H1 (cell line): ENCODE results near the gene CD244. TPM values are rescaled to one million over a fixed set of nuclear protein-coding genes. Genes with fewer than 3 reads are reported as not detected.

Experiments used
- CTCF ChIA-PET: fragments of 300-600 bp; sonication (Branson Sonifier 250); formaldehyde crosslinking; loops from one replicate; lab custom pipeline; 2021; ENCODE audit not compliant: partially characterized antibody; lab: Charles Lee
- POLR2A ChIA-PET: fragments of 300-600 bp; sonication (Branson Sonifier 250); formaldehyde crosslinking; loops from one replicate; lab custom pipeline; 2021; ENCODE audit warnings: inconsistent platforms; ENCODE audit not compliant: partially characterized antibody; lab: Charles Lee
- DNase-seq, 2 experiments: peaks; one replicate each; pipeline versions ENCODE4 v3.0.0 to v3.0.0-alpha.2; 2010 to 2022; ENCODE audit warnings: low spot score in 2 of 2, low read depth in 1 of 2, mixed read lengths in 1 of 2
- FAIRE-seq: peaks from 2 replicates; lab custom pipeline; 2011; peaks lifted over from hg19 to GRCh38; lab: Jason Lieb, UNC
- H2AFZ ChIP-seq: 2 replicates; pipeline ENCODE4 v1.8.1; 2012; ENCODE audit warnings: low read length, inconsistent platforms
- H2AK5ac ChIP-seq: 2 replicates; pipeline ENCODE4 v1.6.1; 2013; ENCODE audit warnings: low read depth, low read length
- H2BK120ac ChIP-seq: replicated peaks from 2 replicates; pipeline ENCODE3; 2013; ENCODE audit warnings: low read depth, low read length, inconsistent platforms
- H2BK12ac ChIP-seq: 2 replicates; pipeline ENCODE4 v1.6.1; 2013; ENCODE audit warnings: low read depth, low read length
- H2BK15ac ChIP-seq: 2 replicates; pipeline ENCODE4 v1.6.1; 2013; ENCODE audit warnings: low read length
- H2BK20ac ChIP-seq: 2 replicates; pipeline ENCODE4 v1.6.1; 2013; ENCODE audit warnings: low read length
- H2BK5ac ChIP-seq: 2 replicates; pipeline ENCODE4 v1.6.1; 2013; ENCODE audit warnings: low read depth, low read length
- H3K14ac ChIP-seq: 2 replicates; pipeline ENCODE4 v1.6.1; 2013; ENCODE audit warnings: inconsistent platforms; ENCODE audit not compliant: insufficient read length
- H3K18ac ChIP-seq: 2 replicates; pipeline ENCODE4 v1.6.1; 2013; ENCODE audit warnings: low read length; ENCODE audit errors: extremely low read depth
- H3K23ac ChIP-seq: 2 replicates; pipeline ENCODE4 v1.6.1; 2013; ENCODE audit warnings: inconsistent platforms; ENCODE audit not compliant: insufficient read length
- H3K23me2 ChIP-seq: 2 replicates; pipeline ENCODE4 v1.6.1; 2013; ENCODE audit warnings: low read depth, low read length
- H3K27ac ChIP-seq: 2 replicates; pipeline ENCODE4 v1.6.1; 2011; ENCODE audit warnings: low read depth, low read length, inconsistent platforms
- H3K27me3 ChIP-seq, 4 experiments: replicated peaks in 1 of 4; 1 replicate in 1 of 4; 2 replicates in 3 of 4; pipeline versions ENCODE4 v1.6.1 to v1.8.1; 2011 to 2013; ENCODE audit warnings: low read length in 3 of 4, mild to moderate bottlenecking in 3 of 4, inconsistent platforms in 2 of 4, mixed read lengths in 2 of 4, moderate library complexity in 1 of 4; ENCODE audit not compliant: control insufficient read depth in 3 of 4, insufficient read depth in 3 of 4; ENCODE audit errors: extremely low read depth in 1 of 4
- H3K36me3 ChIP-seq, 4 experiments: 2 replicates each; pipeline versions ENCODE4 v1.6.1 to v1.8.1; 2011 to 2013; ENCODE audit warnings: mild to moderate bottlenecking in 4 of 4, low read length in 3 of 4, moderate library complexity in 2 of 4, control low read depth in 1 of 4, inconsistent platforms in 1 of 4; ENCODE audit not compliant: insufficient read depth in 4 of 4, control insufficient read depth in 2 of 4
- H3K4ac ChIP-seq: replicated peaks from 2 replicates; pipeline ENCODE3; 2013; ENCODE audit warnings: low read length, low read depth, mixed read lengths, inconsistent platforms; ENCODE audit not compliant: insufficient read length
- H3K4me1 ChIP-seq, 4 experiments: replicated peaks in 1 of 4; 1 replicate in 1 of 4; 2 replicates in 3 of 4; pipeline versions ENCODE4 v1.6.1 to v1.8.1; 2011 to 2013; ENCODE audit warnings: low read length in 3 of 4, inconsistent platforms in 2 of 4, mixed read lengths in 1 of 4; ENCODE audit not compliant: insufficient read depth in 4 of 4, control insufficient read depth in 3 of 4
- H3K4me2 ChIP-seq, 2 experiments: 2 replicates each; pipeline versions ENCODE4 v1.6.1 to v1.8.1; 2011 to 2013; ENCODE audit warnings: low read depth in 2 of 2, low read length in 2 of 2, control low read depth in 1 of 2, inconsistent platforms in 1 of 2, mild to moderate bottlenecking in 1 of 2; ENCODE audit not compliant: insufficient read depth in 1 of 2
- H3K4me3 ChIP-seq, 4 experiments: fragments of 200-600, 300-600 bp in 1 of 4; sonication (generic), shearing (Covaris generic), sonication (Bioruptor Twin) in 1 of 4; 2 replicates each; pipeline versions ENCODE4 v1.5.1 to v1.8.1; 2011 to 2016; ENCODE audit warnings: low read length in 4 of 4, low read depth in 3 of 4, control low read depth in 2 of 4, inconsistent platforms in 2 of 4, mild to moderate bottlenecking in 2 of 4, mixed read lengths in 1 of 4, moderate library complexity in 1 of 4; ENCODE audit not compliant: insufficient read depth in 2 of 4; ENCODE audit errors: extremely low read depth in 1 of 4
- H3K56ac ChIP-seq: replicated peaks from 2 replicates; pipeline ENCODE3; 2013; ENCODE audit warnings: low read depth, mild to moderate bottlenecking, mixed read lengths, low read length, inconsistent platforms; ENCODE audit not compliant: insufficient read length
- H3K79me1 ChIP-seq: 2 replicates; pipeline ENCODE4 v1.6.1; 2013; ENCODE audit warnings: low read depth, low read length, control low read depth
- H3K79me2 ChIP-seq, 2 experiments: 2 replicates each; pipeline versions ENCODE4 v1.6.1 to v1.8.1; 2012 to 2013; ENCODE audit warnings: low read length in 2 of 2, mild to moderate bottlenecking in 2 of 2, inconsistent platforms in 1 of 2; ENCODE audit not compliant: insufficient read depth in 2 of 2, control insufficient read depth in 1 of 2
- H3K9ac ChIP-seq, 4 experiments: replicated peaks in 1 of 4; 1 replicate in 1 of 4; 2 replicates in 3 of 4; pipeline versions ENCODE4 v1.6.1 to v1.8.1; 2011 to 2013; ENCODE audit warnings: low read depth in 3 of 4, low read length in 3 of 4, control low read depth in 2 of 4, mild to moderate bottlenecking in 2 of 4, moderate library complexity in 2 of 4, inconsistent platforms in 1 of 4; ENCODE audit errors: extremely low read depth in 1 of 4
- H3K9me3 ChIP-seq, 2 experiments: 2 replicates each; pipeline versions ENCODE4 v1.6.1 to v1.8.1; 2012 to 2013; ENCODE audit warnings: mild to moderate bottlenecking in 2 of 2, moderate library complexity in 2 of 2, control low read depth in 1 of 2, inconsistent platforms in 1 of 2, low read depth in 1 of 2, low read length in 1 of 2, mixed read lengths in 1 of 2; ENCODE audit not compliant: insufficient read depth in 2 of 2
- H4K20me1 ChIP-seq, 2 experiments: replicated peaks in 1 of 2; 2 replicates each; pipeline versions ENCODE3 to v1.8.1; 2011 to 2013; ENCODE audit warnings: inconsistent platforms in 2 of 2, low read length in 2 of 2, mild to moderate bottlenecking in 1 of 2; ENCODE audit not compliant: insufficient read depth in 2 of 2, control insufficient read depth in 1 of 2
- H4K5ac ChIP-seq: 2 replicates; pipeline ENCODE4 v1.6.1; 2013; ENCODE audit warnings: low read length, low read depth, mixed read lengths, inconsistent platforms; ENCODE audit not compliant: insufficient read length
- H4K8ac ChIP-seq: 2 replicates; pipeline ENCODE4 v1.8.0; 2013; ENCODE audit warnings: mild to moderate bottlenecking, moderate library complexity, low read length, inconsistent platforms; ENCODE audit not compliant: insufficient read depth; ENCODE audit errors: extremely low read depth
- H4K91ac ChIP-seq: replicated peaks from 2 replicates; pipeline ENCODE3; 2013; ENCODE audit warnings: low read length, mixed read lengths, inconsistent platforms; ENCODE audit not compliant: insufficient read length
- BACH1 ChIP-seq: IDR thresholded peaks from 2 replicates; pipeline ENCODE4 v1.6.1; 2012; ENCODE audit warnings: low read length, improper control_type of control experiment
- CBX8 ChIP-seq: fragments of 300-800, 300-1000 bp; sonication (generic); IDR thresholded peaks from 2 replicates; pipeline ENCODE4 v1.7.1; 2016; ENCODE audit warnings: low read depth, low read length, borderline replicate concordance
- NRF1 ChIP-seq: IDR thresholded peaks from 2 replicates; pipeline ENCODE4 v1.6.1; 2011; ENCODE audit warnings: mild to moderate bottlenecking, low read depth, low read length, improper control_type of control experiment
- PHF8 ChIP-seq: fragments of 200-600 bp; sonication (generic); conservative IDR thresholded peaks from 2 replicates; pipeline ENCODE4 v1.7.1; 2012; ENCODE audit warnings: low read depth, mild to moderate bottlenecking, inconsistent platforms, low read length, moderate library complexity
- POLR2A ChIP-seq, 2 experiments: IDR thresholded peaks; 1 replicate in 1 of 2; 2 replicates in 1 of 2; pipeline ENCODE4 v1.6.1; 2011; ENCODE audit warnings: low read depth in 2 of 2, low read length in 2 of 2, mild to moderate bottlenecking in 2 of 2; ENCODE audit errors: control extremely low read depth in 1 of 2
- SIX5 ChIP-seq: IDR thresholded peaks from 2 replicates; pipeline ENCODE4 v1.6.1; 2011; ENCODE audit warnings: mild to moderate bottlenecking, low read depth, low read length
- SUZ12 ChIP-seq: fragments of 200-600 bp; sonication (generic); IDR thresholded peaks from 2 replicates; pipeline ENCODE4 v1.6.1; 2012; ENCODE audit warnings: mild to moderate bottlenecking, inconsistent platforms, low read length, moderate library complexity, mixed read lengths
- TAF7 ChIP-seq: optimal IDR thresholded peaks from 2 replicates; pipeline ENCODE3; 2011; ENCODE audit warnings: low read depth, mild to moderate bottlenecking, inconsistent platforms, low read length, moderate library complexity, borderline replicate concordance
- TCF12 ChIP-seq: IDR thresholded peaks from 2 replicates; pipeline ENCODE4 v1.6.1; 2011; ENCODE audit warnings: low read depth, mild to moderate bottlenecking, low read length
- YY1 ChIP-seq: IDR thresholded peaks from 2 replicates; pipeline ENCODE4 v1.6.1; 2011; ENCODE audit warnings: low read depth, mild to moderate bottlenecking, low read length
- WGBS, 2 experiments: shearing (Covaris generic) in 1 of 2; methylation state at CpG; one replicate each; pipeline versions ENCODE4 v1.1.6 to v1.1.7; 2013 to 2015; ENCODE audit warnings: low lambda C conversion rate in 2 of 2, mixed read lengths in 2 of 2, inconsistent platforms in 1 of 2, low coverage in 1 of 2, missing lambda C conversion rate in 1 of 2; ENCODE audit not compliant: insufficient replicate concordance in 2 of 2, insufficient coverage in 1 of 2, insufficient read length in 1 of 2; ENCODE audit errors: extremely low coverage in 1 of 2, missing lambda C conversion rate in 1 of 2; 5-methylcytosine and 5-hydroxymethylcytosine counted together
- polyA plus RNA-seq, 7 experiments: library from polyadenylated mRNA; depleted of rRNA in 3 of 7; stranded (reverse) in 5 of 7; unstranded in 2 of 7; fragments of >200 nt in 5 of 7; fragments of 200-250 nt in 2 of 7; gene quantifications; 1 replicate in 5 of 7; 2 replicates in 1 of 7; 4 replicates in 1 of 7; pipeline versions ENCODE4 v1.2.1 to v1.2.3, GENCODE V29; 2011 to 2013; ENCODE audit warnings: missing spikeins in 2 of 7, mixed read lengths in 2 of 7
- total RNA-seq: library from RNA; stranded (reverse); fragmentation: NEBNext Ultra II Directional; extraction: Animal tissue kit (Norgen Biotek cat#: 25700); gene quantifications from 2 replicates; pipeline ENCODE4 v1.2.1, GENCODE V29; 2021
- TF ChIP-seq, protein P1 (sequence below): IDR thresholded peaks from 2 replicates; pipeline ENCODE4 v1.6.1; 2011; ENCODE audit warnings: low read length, improper control_type of control experiment

The CD244 gene
- total and polyA plus RNA-seq, 2 of the 8 experiments (the other 6 are each of a cell fraction or from before 2014, with no cell fraction given): not detected

DNA sequence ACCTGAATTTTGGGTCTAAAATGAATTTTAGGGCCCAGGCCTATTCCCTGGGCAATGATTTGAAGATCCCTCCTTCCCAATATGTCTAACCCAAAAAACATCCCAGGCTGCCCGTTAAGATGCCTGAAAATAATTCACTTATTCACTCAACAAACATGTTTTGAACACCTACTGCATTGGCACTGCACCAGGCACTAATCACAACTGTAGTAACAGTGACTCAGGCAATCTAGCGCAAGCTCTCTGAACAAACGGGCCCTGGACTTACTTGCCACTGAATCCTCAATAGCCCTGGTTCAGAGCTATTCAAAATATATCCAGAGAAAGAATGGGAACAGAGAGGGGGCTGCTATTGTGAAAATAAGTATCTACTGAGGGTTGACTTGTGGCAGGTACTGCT is 4.2 kb downstream of the CD244 start:
- 83% methylated on average over 3 of the region's 3 CpGs; no CpG with 5 or more reads in 1 of the 2 experiments for WGBS, 2 experiments
- DNase-seq: no peak
- Histone ChIP-seq H2BK5ac (no peak overlapping the region), H3K4me3 (no peak overlapping the region), H3K4me1 (peaks cover 0 to 2% (median 0%) of the 10 kb centered on the region in 4 experiments; a peak in 1 of 7 replicates), H3K23me2 (no peaks in the 10 kb centered on the region), H3K36me3 (no peaks in the 10 kb centered on the region), H3K4me2 (no peak overlapping the region), H4K20me1 (no peaks in the 10 kb centered on the region), H3K18ac (no peak overlapping the region), H3K27ac (no peak overlapping the region), H3K9me3 (no peaks in the 10 kb centered on the region), H2BK20ac (no peak overlapping the region), H3K79me2 (no peaks in the 10 kb centered on the region), H2AK5ac (no peak overlapping the region), H3K14ac (no peak overlapping the region), H2BK12ac (no peak overlapping the region), H4K5ac (no peak overlapping the region), H3K27me3 (no peaks in the 10 kb centered on the region), H3K56ac (no peak overlapping the region), H2BK120ac (no peak overlapping the region), H4K91ac (no peak overlapping the region), H3K9ac (no peak overlapping the region), H3K4ac (no peak overlapping the region), H2BK15ac (no peak overlapping the region), H3K79me1 (no peaks in the 10 kb centered on the region; the same call in 1 of the 2 replicates), H2AFZ (no peak overlapping the region), H4K8ac (no peak overlapping the region), H3K23ac (no peak overlapping the region)
- FAIRE-seq: no peak
- ChIA-PET POLR2A (no interaction called here), CTCF (interaction anchor here (0.6 to 2.1 kb wide), 6 partner anchors 8 to 132 kb away, joined by 3 to 6 read pairs (median 4); partner anchors contain the start of gene ITLN2)
- TF ChIP-seq PHF8: no peak
- TF ChIP-seq BACH1: no peak
- no peak for TF ChIP-seq SUZ12
- TF ChIP-seq CBX8: no peak
- TF ChIP-seq, protein P1, sequence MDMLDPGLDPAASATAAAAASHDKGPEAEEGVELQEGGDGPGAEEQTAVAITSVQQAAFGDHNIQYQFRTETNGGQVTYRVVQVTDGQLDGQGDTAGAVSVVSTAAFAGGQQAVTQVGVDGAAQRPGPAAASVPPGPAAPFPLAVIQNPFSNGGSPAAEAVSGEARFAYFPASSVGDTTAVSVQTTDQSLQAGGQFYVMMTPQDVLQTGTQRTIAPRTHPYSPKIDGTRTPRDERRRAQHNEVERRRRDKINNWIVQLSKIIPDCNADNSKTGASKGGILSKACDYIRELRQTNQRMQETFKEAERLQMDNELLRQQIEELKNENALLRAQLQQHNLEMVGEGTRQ: no peak
- TF ChIP-seq SIX5: no peak
- TF ChIP-seq POLR2A (IDR thresholded peaks at IDR 0.05; ENCODE audit: control extremely low read depth in 1 of 2, low read depth in 2 of 2, low read length in 2 of 2): no peak
- TF ChIP-seq YY1: no peak
- no peak for TF ChIP-seq TCF12
- no peak for TF ChIP-seq NRF1
- TF ChIP-seq TAF7: no peak
